ENCODE measurements around the gene MORC4. TPM values are rescaled to one million over a fixed set of nuclear protein-coding genes. Genes with fewer than 3 reads are reported as not detected.
A peak's percentile ranks its signal among the peaks of the same experiment; 100 is the strongest.

Gene MORC4
- total RNA-seq, 5 donors from 2014 or later (not counting 1 experiment from before 2014, with no cell fraction given): 8.8 to 12.1 (median 10.2) TPM

- H3K27ac Mint-ChIP-seq: no peak overlapping the region
- CTCF ChIA-PET: interaction anchor here in 1 of 2 donors (0.5 kb wide), 1 partner anchor 60 kb away, joined by 3 read pairs; no protein-coding TSS in a partner anchor
- no CpG with 5 or more reads among the region's 1 CpG for WGBS (ENCODE audit: insufficient coverage)
These were observed 42.2 kb downstream of the MORC4 start for GRCh38 chrX:106957856-106958255.

GRCh38 chrX:106955004-106955772 lies 44.8 kb downstream of the MORC4 start:
- DNase-seq: no peak
- Histone ChIP-seq H3K9me3 (no peaks in the 10 kb centered on the region), H3K36me3 (ENCODE audit: control insufficient read depth in 2 of 2, extremely low read depth in 1 of 2, insufficient read depth in 1 of 2, low read length in 1 of 2) (peaks cover 0 to 2% of the 10 kb centered on the region in 2 donors), H3K4me3 (ENCODE audit: control insufficient read depth in 1 of 2, extremely low read depth in 1 of 2, low read length in 1 of 2) (no peak overlapping the region), H3K27me3 (replicated peaks in 1 of 2; ENCODE audit: control insufficient read depth in 2 of 2, extremely low read depth in 1 of 2, insufficient read depth in 2 of 2, low read length in 1 of 2) (no peaks in the 10 kb centered on the region), H3K4me1 (ENCODE audit: control insufficient read depth in 1 of 2, extremely low read depth in 1 of 2, insufficient read depth in 2 of 2, low read length in 2 of 2) (no peaks in the 10 kb centered on the region), H3K27ac (ENCODE audit: low read length) (no peak overlapping the region)
- no peak for ATAC-seq (replicated peaks in 1 of 4)
- ChIA-PET CTCF (no interaction called here), POLR2A (no interaction called here)
- Mint-ChIP-seq H3K36me3 (peaks cover 14% of the 10 kb centered on the region), H3K4me1 (no peaks in the 10 kb centered on the region), H3K9me3 (no peaks in the 10 kb centered on the region), H3K27me3 (peaks cover 0 to 12% of the 10 kb centered on the region in 2 donors), H3K4me3 (no peak overlapping the region), H3K27ac (no peak overlapping the region)
- no CpG with 5 or more reads among the region's 1 CpG for WGBS (ENCODE audit: insufficient coverage)

More at GRCh38 chrX:106957856-106958255, 42.2 kb downstream of the MORC4 start:
- no peak for ATAC-seq (replicated peaks in 1 of 4)
- H3K36me3 ChIP-seq (ENCODE audit: control insufficient read depth in 2 of 2, extremely low read depth in 1 of 2, insufficient read depth in 1 of 2, low read length in 1 of 2): peaks cover 0 to 4% of the 10 kb centered on the region in 2 donors
- H3K4me3 ChIP-seq (ENCODE audit: control insufficient read depth in 1 of 2, extremely low read depth in 1 of 2, low read length in 1 of 2): no peak overlapping the region
- Mint-ChIP-seq H3K4me1 (no peaks in the 10 kb centered on the region), H3K36me3 (peaks cover 19% of the 10 kb centered on the region), H3K4me3 (no peak overlapping the region), H3K27me3 (peaks cover 0 to 12% of the 10 kb centered on the region in 2 donors), H3K9me3 (no peaks in the 10 kb centered on the region)
- H3K27ac ChIP-seq (ENCODE audit: low read length): no peak overlapping the region
- no peaks in the 10 kb centered on the region for H3K4me1 ChIP-seq (ENCODE audit: control insufficient read depth in 1 of 2, extremely low read depth in 1 of 2, insufficient read depth in 2 of 2, low read length in 2 of 2)
- DNase-seq: no peak
- no peaks in the 10 kb centered on the region for H3K27me3 ChIP-seq (replicated peaks in 1 of 2; ENCODE audit: control insufficient read depth in 2 of 2, extremely low read depth in 1 of 2, insufficient read depth in 2 of 2, low read length in 1 of 2)
- POLR2A ChIA-PET: no interaction called here
- H3K9me3 ChIP-seq: no peaks in the 10 kb centered on the region

GRCh38 chrX:106954041-106954440 lies 46.0 kb downstream of the MORC4 start:
- DNase-seq (no peak), ATAC-seq (replicated peaks in 1 of 4) (no peak)
- H3K4me3 ChIP-seq (ENCODE audit: control insufficient read depth in 1 of 2, extremely low read depth in 1 of 2, low read length in 1 of 2): no peak overlapping the region
- Mint-ChIP-seq H3K9me3 (no peaks in the 10 kb centered on the region), H3K36me3 (peaks cover 22% of the 10 kb centered on the region), H3K4me3 (no peak overlapping the region), H3K4me1 (no peaks in the 10 kb centered on the region), H3K27ac (no peak overlapping the region), H3K27me3 (peaks cover 0 to 15% of the 10 kb centered on the region in 2 donors)
- no peaks in the 10 kb centered on the region for H3K27me3 ChIP-seq (replicated peaks in 1 of 2; ENCODE audit: control insufficient read depth in 2 of 2, extremely low read depth in 1 of 2, insufficient read depth in 2 of 2, low read length in 1 of 2)
- H3K4me1 ChIP-seq (ENCODE audit: control insufficient read depth in 1 of 2, extremely low read depth in 1 of 2, insufficient read depth in 2 of 2, low read length in 2 of 2): no peaks in the 10 kb centered on the region
- H3K36me3 ChIP-seq (ENCODE audit: control insufficient read depth in 2 of 2, extremely low read depth in 1 of 2, insufficient read depth in 1 of 2, low read length in 1 of 2): peaks cover 0 to 2% of the 10 kb centered on the region in 2 donors
- ChIA-PET POLR2A (no interaction called here), CTCF (interaction anchor here in 1 of 2 donors (0.6 kb wide), 1 partner anchor 56 kb away, joined by 5 read pairs; no protein-coding TSS in a partner anchor)
- no peak overlapping the region for H3K27ac ChIP-seq (ENCODE audit: low read length)
- WGBS (ENCODE audit: insufficient coverage): no CpG with 5 or more reads among the region's 4 CpGs
- H3K9me3 ChIP-seq: no peaks in the 10 kb centered on the region

- H3K4me3 ChIP-seq (ENCODE audit: control insufficient read depth in 1 of 2, extremely low read depth in 1 of 2, low read length in 1 of 2): no peak overlapping the region
- POLR2A ChIA-PET: no interaction called here
These were observed 47.0 kb downstream of the MORC4 start for GRCh38 chrX:106952988-106953387.

GRCh38 chrX:106952538-106952937 lies 47.5 kb downstream of the MORC4 start:
- ChIA-PET POLR2A (no interaction called here), CTCF (interaction anchor here in 1 of 2 donors (0.6 to 1.1 kb wide), 2 partner anchors 52 to 73 kb away, joined by 3 to 5 read pairs; no protein-coding TSS in a partner anchor)
- peaks cover 0 to 15% of the 10 kb centered on the region in 2 donors for H3K27me3 Mint-ChIP-seq
- DNase-seq (no peak), ATAC-seq (replicated peaks in 1 of 4) (no peak)
- H3K36me3 Mint-ChIP-seq: peaks cover 18% of the 10 kb centered on the region
- H3K4me3 ChIP-seq (ENCODE audit: control insufficient read depth in 1 of 2, extremely low read depth in 1 of 2, low read length in 1 of 2): no peak overlapping the region
- no peaks in the 10 kb centered on the region for H3K4me1 ChIP-seq (ENCODE audit: control insufficient read depth in 1 of 2, extremely low read depth in 1 of 2, insufficient read depth in 2 of 2, low read length in 2 of 2)
- H3K27me3 ChIP-seq (replicated peaks in 1 of 2; ENCODE audit: control insufficient read depth in 2 of 2, extremely low read depth in 1 of 2, insufficient read depth in 2 of 2, low read length in 1 of 2): no peaks in the 10 kb centered on the region
- H3K27ac ChIP-seq (ENCODE audit: low read length): no peak overlapping the region
- H3K4me1 Mint-ChIP-seq: no peaks in the 10 kb centered on the region
- no CpG with 5 or more reads among the region's 2 CpGs for WGBS (ENCODE audit: insufficient coverage)
- no peaks in the 10 kb centered on the region for H3K9me3 ChIP-seq
- no peaks in the 10 kb centered on the region for H3K9me3 Mint-ChIP-seq
- H3K27ac Mint-ChIP-seq: no peak overlapping the region
- no peak overlapping the region for H3K4me3 Mint-ChIP-seq
- H3K36me3 ChIP-seq (ENCODE audit: control insufficient read depth in 2 of 2, extremely low read depth in 1 of 2, insufficient read depth in 1 of 2, low read length in 1 of 2): peaks cover 0 to 2% of the 10 kb centered on the region in 2 donors

More at GRCh38 chrX:106952988-106953387, 47.0 kb downstream of the MORC4 start:
- Mint-ChIP-seq H3K36me3 (peaks cover 21% of the 10 kb centered on the region), H3K9me3 (no peaks in the 10 kb centered on the region), H3K27ac (no peak overlapping the region), H3K4me1 (no peaks in the 10 kb centered on the region), H3K4me3 (no peak overlapping the region), H3K27me3 (peaks cover 0 to 15% of the 10 kb centered on the region in 2 donors)
- Histone ChIP-seq H3K27me3 (replicated peaks in 1 of 2; ENCODE audit: control insufficient read depth in 2 of 2, extremely low read depth in 1 of 2, insufficient read depth in 2 of 2, low read length in 1 of 2) (no peaks in the 10 kb centered on the region), H3K4me1 (ENCODE audit: control insufficient read depth in 1 of 2, extremely low read depth in 1 of 2, insufficient read depth in 2 of 2, low read length in 2 of 2) (no peaks in the 10 kb centered on the region), H3K36me3 (ENCODE audit: control insufficient read depth in 2 of 2, extremely low read depth in 1 of 2, insufficient read depth in 1 of 2, low read length in 1 of 2) (peaks cover 0 to 2% of the 10 kb centered on the region in 2 donors), H3K9me3 (no peaks in the 10 kb centered on the region), H3K27ac (ENCODE audit: low read length) (no peak overlapping the region)
- CTCF ChIA-PET: interaction anchor here in 1 of 2 donors (1.1 kb wide), 1 partner anchor 52 kb away, joined by 3 read pairs; no protein-coding TSS in a partner anchor
- WGBS (ENCODE audit: insufficient coverage): no CpG with 5 or more reads among the region's 1 CpG
- ATAC-seq (replicated peaks in 1 of 4): no peak
- DNase-seq: peak in 1 of 35 experiments; percentile 9

- DNase-seq (no peak), ATAC-seq (replicated peaks in 1 of 4) (no peak)
- Mint-ChIP-seq H3K9me3 (no peaks in the 10 kb centered on the region), H3K4me1 (no peaks in the 10 kb centered on the region), H3K27ac (no peak overlapping the region), H3K27me3 (peaks cover 0 to 15% of the 10 kb centered on the region in 2 donors), H3K36me3 (peaks cover 18% of the 10 kb centered on the region), H3K4me3 (no peak overlapping the region)
- Histone ChIP-seq H3K27me3 (replicated peaks in 1 of 2; ENCODE audit: control insufficient read depth in 2 of 2, extremely low read depth in 1 of 2, insufficient read depth in 2 of 2, low read length in 1 of 2) (no peaks in the 10 kb centered on the region), H3K9me3 (no peaks in the 10 kb centered on the region), H3K27ac (ENCODE audit: low read length) (no peak overlapping the region), H3K36me3 (ENCODE audit: control insufficient read depth in 2 of 2, extremely low read depth in 1 of 2, insufficient read depth in 1 of 2, low read length in 1 of 2) (peaks cover 0 to 2% of the 10 kb centered on the region in 2 donors), H3K4me1 (ENCODE audit: control insufficient read depth in 1 of 2, extremely low read depth in 1 of 2, insufficient read depth in 2 of 2, low read length in 2 of 2) (no peaks in the 10 kb centered on the region), H3K4me3 (ENCODE audit: control insufficient read depth in 1 of 2, extremely low read depth in 1 of 2, low read length in 1 of 2) (no peak overlapping the region)
- no CpG with 5 or more reads among the region's 3 CpGs for WGBS (ENCODE audit: insufficient coverage)
- CTCF ChIA-PET: interaction anchor here in 1 of 2 donors (0.6 kb wide), 1 partner anchor 72 kb away, joined by 5 read pairs; no protein-coding TSS in a partner anchor
- POLR2A ChIA-PET: no interaction called here
These were observed 47.9 kb downstream of the MORC4 start for GRCh38 chrX:106952089-106952488.
